GM18867 (cell line): ENCODE measurements around the gene NCKAP5.

ENCODE experiments used
- ATAC-seq: cut with Tn5 transposase; IDR thresholded peaks from one replicate; pipeline ENCODE4 v1.9.1; 2021; ENCODE audit warnings: mild to moderate bottlenecking, moderate library complexity; ENCODE audit not compliant: unreplicated experiment

The NCKAP5 gene

GRCh38 chr2:133123393-133123792 lies 444.9 kb downstream of the NCKAP5 start:
- ATAC-seq = no peak

- no peak for ATAC-seq
Measured at GRCh38 chr2:133122529-133122928, 445.7 kb downstream of the NCKAP5 start.

GRCh38 chr2:133120310-133120709 lies 448.0 kb downstream of the NCKAP5 start:
- ATAC-seq = no peak

- no peak for ATAC-seq
Measured at GRCh38 chr2:133110201-133110600, 458.1 kb downstream of the NCKAP5 start.

- no peak for ATAC-seq
Measured at GRCh38 chr2:133109772-133110171, 458.5 kb downstream of the NCKAP5 start.

- no peak for ATAC-seq
Measured at GRCh38 chr2:133107058-133107815, 461.0 kb downstream of the NCKAP5 start.

GRCh38 chr2:133104871-133105270 lies 463.4 kb downstream of the NCKAP5 start:
- no peak for ATAC-seq

GRCh38 chr2:133098787-133099186 lies 469.5 kb downstream of the NCKAP5 start:
- no peak for ATAC-seq

GRCh38 chr2:133097666-133098065 lies 470.6 kb downstream of the NCKAP5 start:
- no peak for ATAC-seq

GRCh38 chr2:133092571-133092970 lies 475.7 kb downstream of the NCKAP5 start:
- ATAC-seq = no peak

GRCh38 chr2:133090358-133090757 lies 477.9 kb downstream of the NCKAP5 start:
- no peak for ATAC-seq

GRCh38 chr2:133086176-133086575 lies 482.1 kb downstream of the NCKAP5 start:
- no peak for ATAC-seq

- ATAC-seq = no peak
Measured at GRCh38 chr2:133085646-133086045, 482.6 kb downstream of the NCKAP5 start.

- ATAC-seq = no peak
Measured at GRCh38 chr2:133082034-133082433, 486.2 kb downstream of the NCKAP5 start.

- ATAC-seq = no peak
Measured at GRCh38 chr2:133080822-133081221, 487.4 kb downstream of the NCKAP5 start.

- ATAC-seq = no peak
Measured at GRCh38 chr2:133078667-133079411, 489.4 kb downstream of the NCKAP5 start.

GRCh38 chr2:133077269-133077822 lies 490.9 kb downstream of the NCKAP5 start:
- no peak for ATAC-seq

GRCh38 chr2:133072837-133073694 lies 495.2 kb downstream of the NCKAP5 start:
- ATAC-seq = no peak

GRCh38 chr2:133063775-133064174 lies 504.5 kb downstream of the NCKAP5 start:
- no peak for ATAC-seq

- ATAC-seq = no peak
Measured at GRCh38 chr2:133062931-133063665, 505.2 kb downstream of the NCKAP5 start.
